Ectodermal cell (in vitro differentiated cells): Measurements from ENCODE around the gene TSPAN18.
"Not testable (repeated sequence)": the region's sequence is repeated elsewhere in the genome, so short reads cannot be mapped to it uniquely, and the experiment has no call there.

Experiments used
- H3K27ac ChIP-seq: 2 replicates; pipeline ENCODE4 v1.7.0; 2013; ENCODE audit warnings: mild to moderate bottlenecking, low read depth, low read length; ENCODE audit not compliant: insufficient read depth, poor library complexity, severe bottlenecking
- H3K27me3 ChIP-seq: 2 replicates; pipeline ENCODE4 v1.7.0; 2013; ENCODE audit warnings: mild to moderate bottlenecking, low read length; ENCODE audit not compliant: insufficient read depth, control insufficient read depth, poor library complexity, severe bottlenecking
- H3K36me3 ChIP-seq: one replicate; pipeline ENCODE4 v1.7.0; 2013; ENCODE audit warnings: low read length; ENCODE audit not compliant: control insufficient read depth, insufficient read depth
- H3K4me1 ChIP-seq: one replicate; pipeline ENCODE4 v1.7.0; 2013; ENCODE audit warnings: low read length; ENCODE audit not compliant: control insufficient read depth, insufficient read depth
- H3K4me3 ChIP-seq: 2 replicates; pipeline ENCODE4 v1.7.0; 2013; ENCODE audit warnings: low read depth, low read length, control low read depth; ENCODE audit not compliant: insufficient read depth
- H3K9me3 ChIP-seq: 2 replicates; pipeline ENCODE4 v1.7.0; 2013; ENCODE audit warnings: mild to moderate bottlenecking, low read length, moderate library complexity; ENCODE audit not compliant: control insufficient read depth
- WGBS, 2 experiments: methylation state at CpG; one replicate each; pipeline ENCODE4 v1.1.7; 2013; ENCODE audit warnings: missing lambda C conversion rate in 2 of 2; 5-methylcytosine and 5-hydroxymethylcytosine counted together

The TSPAN18 gene

GRCh38 chr11:44862558-44863101, 135.9 kb downstream of the TSPAN18 start:
- H3K9me3 ChIP-seq, result no peaks in the 10 kb centered on the region
- H3K27me3 ChIP-seq, result no peaks in the 10 kb centered on the region
- H3K4me1 ChIP-seq, result peaks cover 62% of the 10 kb centered on the region
- H3K4me3 ChIP-seq, result no peak overlapping the region
- 84 to 85% methylated on average over 5 of the region's 5 CpGs for WGBS, 2 experiments
- H3K27ac ChIP-seq, result peak overlapping the region; percentile 94
- H3K36me3 ChIP-seq, result peaks cover 3% of the 10 kb centered on the region

DNA sequence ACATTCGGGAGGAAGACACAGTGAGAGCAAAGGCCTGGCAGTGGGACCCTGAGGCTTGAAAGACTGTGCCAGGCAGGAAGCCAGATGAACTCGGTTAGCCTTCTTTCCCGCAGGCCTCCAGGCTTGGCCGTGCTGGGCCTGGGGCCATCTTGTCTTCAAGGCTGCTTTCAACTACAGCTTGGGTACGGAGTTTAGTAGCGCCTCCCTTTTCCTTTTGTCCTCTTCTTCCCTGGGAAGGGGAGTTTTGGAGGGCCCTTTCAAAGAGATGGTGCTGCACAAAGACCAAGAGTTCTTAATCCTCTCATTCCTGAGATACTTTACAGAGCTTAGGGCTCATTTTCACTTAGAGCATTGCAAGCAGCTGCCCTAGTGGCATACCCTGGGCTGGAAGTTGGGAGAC, 136.5 kb downstream of the TSPAN18 start:
- H3K4me1 ChIP-seq, result peaks cover 62% of the 10 kb centered on the region
- H3K9me3 ChIP-seq, result no peaks in the 10 kb centered on the region
- 40 to 49% methylated on average over 6 of the region's 6 CpGs for WGBS, 2 experiments
- H3K4me3 ChIP-seq, result no peak overlapping the region
- H3K27ac ChIP-seq, result peak overlapping the region; percentile 94
- no peaks in the 10 kb centered on the region for H3K27me3 ChIP-seq
- peaks cover 3% of the 10 kb centered on the region for H3K36me3 ChIP-seq

GRCh38 chr11:44865866-44866272, 139.1 kb downstream of the TSPAN18 start:
- Histone ChIP-seq H3K4me1 (peaks cover 48% of the 10 kb centered on the region), H3K4me3 (no peak overlapping the region), H3K36me3 (no peaks in the 10 kb centered on the region), H3K9me3 (no peaks in the 10 kb centered on the region), H3K27me3 (no peaks in the 10 kb centered on the region), H3K27ac (no peak overlapping the region)
- 61 to 71% methylated on average over 7 of the region's 7 CpGs for WGBS, 2 experiments

DNA sequence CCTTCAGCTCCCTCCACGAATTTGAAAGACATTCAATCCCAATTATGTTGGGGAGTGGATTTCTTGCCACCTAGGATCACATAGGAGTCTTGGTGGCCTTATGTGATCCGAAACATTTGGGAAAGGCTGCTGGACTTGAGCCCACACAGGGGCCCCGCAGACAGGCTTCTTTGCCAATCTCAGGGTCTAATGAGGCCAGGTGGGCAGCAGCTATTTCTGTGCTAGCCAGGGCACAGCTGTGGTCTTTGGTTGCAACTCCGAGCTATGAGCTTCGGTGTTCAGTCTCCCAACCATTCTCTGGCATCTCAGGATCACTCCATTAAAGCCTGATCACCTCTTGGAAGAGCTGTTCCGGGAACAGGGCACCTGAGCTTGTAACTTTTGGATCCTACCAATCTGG, 139.5 kb downstream of the TSPAN18 start:
- H3K27ac ChIP-seq, result no peak overlapping the region

DNA sequence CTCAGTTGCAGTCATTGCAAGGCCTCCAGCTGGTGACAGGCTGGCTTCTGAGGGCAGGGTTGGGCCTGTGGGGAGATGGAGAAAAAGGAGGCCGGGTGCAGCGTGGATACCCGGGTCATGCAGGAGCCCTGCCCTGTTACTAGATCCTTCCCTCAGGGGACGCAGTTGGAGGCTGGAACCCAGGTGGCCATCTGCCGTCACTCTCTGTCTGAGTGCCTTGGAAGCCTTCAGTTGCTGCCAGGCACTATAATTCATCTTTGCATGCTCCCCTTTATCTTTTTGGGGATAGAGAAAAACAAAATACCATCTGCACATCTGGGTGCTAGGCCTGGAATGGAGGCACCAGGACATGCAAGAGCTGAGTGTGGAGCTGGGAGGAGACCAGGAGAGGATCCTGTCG, 141.3 kb downstream of the TSPAN18 start:
- 90 to 94% methylated on average over 6 of the region's 6 CpGs for WGBS, 2 experiments
- Histone ChIP-seq H3K4me3 (no peak overlapping the region), H3K27ac (no peak overlapping the region), H3K27me3 (no peaks in the 10 kb centered on the region), H3K4me1 (peaks cover 30% of the 10 kb centered on the region), H3K9me3 (no peaks in the 10 kb centered on the region), H3K36me3 (no peaks in the 10 kb centered on the region)

More for the DNA sequence above, 139.5 kb downstream of the TSPAN18 start:
- H3K9me3 ChIP-seq, result no peaks in the 10 kb centered on the region
- H3K4me1 ChIP-seq, result peaks cover 47% of the 10 kb centered on the region
- 90 to 91% methylated on average over 6 of the region's 6 CpGs for WGBS, 2 experiments
- no peaks in the 10 kb centered on the region for H3K36me3 ChIP-seq
- H3K27me3 ChIP-seq, result no peaks in the 10 kb centered on the region
- no peak overlapping the region for H3K4me3 ChIP-seq

GRCh38 chr11:44868455-44869421, 142.0 kb downstream of the TSPAN18 start:
- Histone ChIP-seq H3K4me1 (peaks cover 34% of the 10 kb centered on the region), H3K27me3 (no peaks in the 10 kb centered on the region), H3K36me3 (no peaks in the 10 kb centered on the region), H3K4me3 (no peak overlapping the region), H3K27ac (no peak overlapping the region), H3K9me3 (no peaks in the 10 kb centered on the region)
- 86 to 91% methylated on average over 14 of the region's 14 CpGs for WGBS, 2 experiments

DNA sequence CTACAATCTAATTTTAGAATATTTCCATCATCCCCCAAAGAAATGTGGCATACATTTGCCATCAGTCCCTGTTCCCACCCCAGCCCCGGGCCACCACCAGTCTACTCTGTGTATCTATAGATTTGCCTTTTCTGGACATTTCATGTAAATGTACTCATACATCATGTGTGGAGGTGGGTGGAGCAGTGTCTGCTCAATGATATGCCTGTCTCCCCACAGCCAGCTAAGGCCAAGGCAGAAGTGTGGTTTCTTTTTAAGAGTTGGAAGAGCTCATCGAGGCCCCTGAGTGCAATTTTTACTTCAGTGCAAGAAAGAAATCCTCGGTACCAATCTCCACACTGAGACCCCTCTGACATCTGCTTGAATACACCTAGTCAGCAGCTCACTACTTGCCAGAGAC, 143.4 kb downstream of the TSPAN18 start:
- H3K4me1 ChIP-seq, result peaks cover 37% of the 10 kb centered on the region
- H3K36me3 ChIP-seq, result no peaks in the 10 kb centered on the region
- no peak overlapping the region for H3K4me3 ChIP-seq
- H3K27ac ChIP-seq, result no peak overlapping the region
- WGBS, 2 experiments, result 95 to 96% methylated on average over 3 of the region's 3 CpGs
- no peaks in the 10 kb centered on the region for H3K27me3 ChIP-seq
- no peaks in the 10 kb centered on the region for H3K9me3 ChIP-seq

GRCh38 chr11:44870615-44871176, 143.9 kb downstream of the TSPAN18 start:
- Histone ChIP-seq H3K4me1 (peaks cover 33% of the 10 kb centered on the region), H3K36me3 (no peaks in the 10 kb centered on the region), H3K27me3 (no peaks in the 10 kb centered on the region), H3K27ac (no peak overlapping the region), H3K4me3 (no peak overlapping the region), H3K9me3 (no peaks in the 10 kb centered on the region)
- 93 to 98% methylated on average over 2 of the region's 2 CpGs for WGBS, 2 experiments

GRCh38 chr11:44871682-44872081, 144.9 kb downstream of the TSPAN18 start:
- H3K27me3 ChIP-seq, H3K27ac ChIP-seq, H3K9me3 ChIP-seq, H3K4me3 ChIP-seq, H3K36me3 ChIP-seq: not testable (repeated sequence)
- WGBS, 2 experiments, result 87 to 95% methylated on average over 3 of the region's 3 CpGs
- peaks cover 28% of the 10 kb centered on the region for H3K4me1 ChIP-seq

DNA sequence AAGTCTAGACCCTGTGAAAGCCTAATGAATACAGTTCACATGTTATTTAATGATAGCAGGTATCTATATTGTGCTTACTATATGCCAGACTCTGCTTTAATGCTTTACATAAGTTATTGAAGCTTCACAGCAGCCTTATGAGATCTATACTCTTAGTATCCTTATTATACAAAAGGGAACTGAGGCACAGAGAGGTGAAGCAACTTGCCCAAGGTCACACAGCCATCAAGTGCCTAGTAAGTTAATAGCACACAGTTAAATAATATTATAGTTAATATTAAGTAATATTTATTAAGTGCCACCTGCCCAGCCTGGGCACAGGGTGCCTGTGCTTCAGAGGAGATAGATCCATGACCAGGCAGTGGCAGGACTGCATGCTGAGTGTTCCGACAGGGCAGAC, 145.8 kb downstream of the TSPAN18 start:
- H3K27me3 ChIP-seq, result no peaks in the 10 kb centered on the region
- H3K27ac ChIP-seq, result no peak overlapping the region
- WGBS, 2 experiments, result 88 to 98% methylated on average over 1 of the region's 1 CpG
- no peaks in the 10 kb centered on the region for H3K9me3 ChIP-seq
- peaks cover 33% of the 10 kb centered on the region for H3K4me1 ChIP-seq
- no peak overlapping the region for H3K4me3 ChIP-seq
- H3K36me3 ChIP-seq, result no peaks in the 10 kb centered on the region
